Spleen (tissue), 7 donors: ENCODE results near the gene SKIDA1.

Experiments used
- POLR2A ChIP-seq, 3 donors: fragments of 450-650 bp; IDR thresholded peaks; one replicate each; pipeline ENCODE4 v1.5.1; 2017; ENCODE audit warnings: antibody characterized with exemption in 3 of 3, mild to moderate bottlenecking in 1 of 3
- POLR2AphosphoS5 ChIP-seq, 3 donors: sonication (generic); formaldehyde crosslinking; IDR thresholded peaks; one replicate each; pipeline ENCODE4 v1.5.1; 2017; ENCODE audit warnings: antibody characterized with exemption in 3 of 3
- TF ChIP-seq, protein P1 (sequence below), 11 experiments: fragments of 200-600 bp in 7 of 11; fragments of 450-650 bp in 4 of 11; sonication (generic) in 4 of 11; IDR thresholded peaks in 8 of 11; conservative IDR thresholded peaks in 3 of 11; 1 replicate in 7 of 11; 2 replicates in 4 of 11; pipeline versions ENCODE4 v1.4.0 to v1.8.0; 2016 to 2021; ENCODE audit warnings: antibody characterized with exemption in 11 of 11, inconsistent platforms in 4 of 11, mild to moderate bottlenecking in 1 of 11
- donor health status: DM: no; HTN: no; CAD: no; lungs with moderate emphysema.
- donor health status: DM: no; HTN: no; CAD: no.
- donor health status: DM: no; HTN: no; CAD: no.

DNA sequence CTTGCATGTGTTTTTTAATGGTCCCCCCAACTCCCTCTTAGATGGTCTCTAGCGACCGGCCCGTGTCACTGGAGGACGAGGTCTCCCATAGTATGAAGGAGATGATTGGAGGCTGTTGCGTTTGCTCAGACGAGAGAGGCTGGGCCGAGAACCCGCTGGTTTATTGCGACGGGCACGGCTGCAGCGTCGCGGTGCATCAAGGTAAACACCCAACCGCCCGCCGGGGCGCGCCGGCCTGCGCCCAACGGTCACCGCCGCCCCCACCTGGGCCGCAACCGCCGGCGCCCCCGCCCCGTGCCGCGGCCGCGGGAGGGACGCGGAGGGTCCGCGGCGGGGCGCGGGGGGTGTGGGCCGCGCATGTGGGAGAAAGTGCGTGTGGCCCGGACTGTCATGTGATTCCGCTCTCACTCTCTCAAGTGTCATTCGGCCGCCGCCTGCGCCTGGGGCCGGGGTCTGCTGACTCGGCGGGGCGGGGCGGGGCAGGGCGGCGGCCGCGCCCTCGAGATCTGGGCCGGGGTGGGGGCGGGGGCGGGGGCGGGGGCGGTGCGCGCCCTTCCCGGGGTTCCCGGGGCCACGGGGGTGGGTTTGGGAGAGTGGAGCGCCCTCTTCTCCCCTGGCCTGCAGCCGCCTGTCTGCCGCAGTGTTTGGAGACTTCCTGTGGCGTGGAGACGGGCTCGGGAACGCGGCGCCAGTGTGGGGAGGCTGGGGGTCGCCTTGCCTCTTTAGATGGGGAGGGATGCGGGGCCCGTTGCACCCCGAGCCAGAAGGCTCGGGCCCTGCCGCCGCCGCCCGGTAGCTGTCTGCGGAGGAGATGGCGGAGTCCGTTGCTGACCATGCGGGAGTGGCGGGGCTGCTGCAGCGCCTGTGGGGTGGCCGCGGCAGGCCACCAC is 9.4 kb upstream of the SKIDA1 start:
- TF ChIP-seq, protein P1, sequence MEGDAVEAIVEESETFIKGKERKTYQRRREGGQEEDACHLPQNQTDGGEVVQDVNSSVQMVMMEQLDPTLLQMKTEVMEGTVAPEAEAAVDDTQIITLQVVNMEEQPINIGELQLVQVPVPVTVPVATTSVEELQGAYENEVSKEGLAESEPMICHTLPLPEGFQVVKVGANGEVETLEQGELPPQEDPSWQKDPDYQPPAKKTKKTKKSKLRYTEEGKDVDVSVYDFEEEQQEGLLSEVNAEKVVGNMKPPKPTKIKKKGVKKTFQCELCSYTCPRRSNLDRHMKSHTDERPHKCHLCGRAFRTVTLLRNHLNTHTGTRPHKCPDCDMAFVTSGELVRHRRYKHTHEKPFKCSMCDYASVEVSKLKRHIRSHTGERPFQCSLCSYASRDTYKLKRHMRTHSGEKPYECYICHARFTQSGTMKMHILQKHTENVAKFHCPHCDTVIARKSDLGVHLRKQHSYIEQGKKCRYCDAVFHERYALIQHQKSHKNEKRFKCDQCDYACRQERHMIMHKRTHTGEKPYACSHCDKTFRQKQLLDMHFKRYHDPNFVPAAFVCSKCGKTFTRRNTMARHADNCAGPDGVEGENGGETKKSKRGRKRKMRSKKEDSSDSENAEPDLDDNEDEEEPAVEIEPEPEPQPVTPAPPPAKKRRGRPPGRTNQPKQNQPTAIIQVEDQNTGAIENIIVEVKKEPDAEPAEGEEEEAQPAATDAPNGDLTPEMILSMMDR (IDR thresholded peaks at IDR 0.05 in 8 of 11, conservative IDR thresholded peaks at IDR 0.05 in 3 of 11): no peak
- no peak for TF ChIP-seq POLR2A (IDR thresholded peaks at IDR 0.05)
- peak in 2 of 3 donors; percentile 13 to 37 for TF ChIP-seq POLR2AphosphoS5 (IDR thresholded peaks at IDR 0.05)
